Measurements from ENCODE around the gene RDH12.
A peak's percentile ranks its signal among the peaks of the same experiment; 100 is the strongest.
"Not testable (repeated sequence)": the region's sequence is repeated elsewhere in the genome, so short reads cannot be mapped to it uniquely, and the experiment has no call there.

Gene RDH12

GRCh38 chr14:67701492-67701891 lies at the start of gene RDH12:
TSS of gene RDH12 (plus strand) at chr14:67701886. CDS start at chr14:67722643, 20,757 bp downstream.
- DNase-seq (ENCODE audit: low read depth in 2 of 2): not testable (repeated sequence)

GRCh38 chr14:67652189-67652588 lies 49.5 kb upstream of the RDH12 start:
- DNase-seq (ENCODE audit: low read depth in 2 of 2): no peak

- no peak for DNase-seq (ENCODE audit: low read depth in 2 of 2)
These were observed 47.9 kb upstream of the RDH12 start for GRCh38 chr14:67653651-67654280.

DNA sequence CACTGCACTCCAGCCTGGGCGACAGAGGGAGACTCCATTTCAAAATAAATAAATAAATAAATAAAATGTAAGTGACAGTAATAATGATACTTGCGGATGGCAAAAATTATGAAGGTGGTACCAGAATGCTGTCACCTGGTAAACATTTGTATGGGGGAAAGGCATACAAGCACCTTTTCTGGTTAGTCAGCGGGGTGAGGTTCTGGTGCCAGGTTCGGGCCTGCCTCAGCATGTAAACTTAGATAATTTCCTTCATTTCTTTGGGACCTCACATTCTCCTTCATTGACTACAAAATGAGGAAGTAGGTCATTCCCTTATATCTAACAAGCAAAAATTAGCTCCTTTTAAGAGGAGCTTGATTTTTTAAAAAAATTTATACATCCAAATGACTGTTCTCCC lies 38.1 kb upstream of the RDH12 start:
- no peak for DNase-seq (ENCODE audit: low read depth in 2 of 2)

DNA sequence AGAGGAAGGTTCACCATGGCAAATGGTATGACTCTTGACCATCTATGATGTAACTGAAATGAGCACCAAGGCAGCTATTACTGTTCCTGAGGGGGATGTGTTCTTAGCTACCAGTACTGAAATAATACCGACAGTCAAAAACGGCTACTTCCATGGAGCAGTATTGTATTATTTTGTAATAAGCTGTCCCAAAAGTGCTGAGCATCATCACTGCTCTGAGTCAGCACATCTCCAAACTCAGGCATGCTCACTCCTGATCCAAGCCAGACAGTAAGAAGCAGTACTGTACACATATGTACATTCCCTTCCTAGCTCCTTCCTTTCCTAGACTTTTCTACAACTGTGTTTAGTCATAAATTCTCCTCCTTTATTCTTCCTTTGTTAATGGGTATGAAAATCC lies 35.8 kb upstream of the RDH12 start:
- DNase-seq (ENCODE audit: low read depth in 2 of 2): no peak

DNA sequence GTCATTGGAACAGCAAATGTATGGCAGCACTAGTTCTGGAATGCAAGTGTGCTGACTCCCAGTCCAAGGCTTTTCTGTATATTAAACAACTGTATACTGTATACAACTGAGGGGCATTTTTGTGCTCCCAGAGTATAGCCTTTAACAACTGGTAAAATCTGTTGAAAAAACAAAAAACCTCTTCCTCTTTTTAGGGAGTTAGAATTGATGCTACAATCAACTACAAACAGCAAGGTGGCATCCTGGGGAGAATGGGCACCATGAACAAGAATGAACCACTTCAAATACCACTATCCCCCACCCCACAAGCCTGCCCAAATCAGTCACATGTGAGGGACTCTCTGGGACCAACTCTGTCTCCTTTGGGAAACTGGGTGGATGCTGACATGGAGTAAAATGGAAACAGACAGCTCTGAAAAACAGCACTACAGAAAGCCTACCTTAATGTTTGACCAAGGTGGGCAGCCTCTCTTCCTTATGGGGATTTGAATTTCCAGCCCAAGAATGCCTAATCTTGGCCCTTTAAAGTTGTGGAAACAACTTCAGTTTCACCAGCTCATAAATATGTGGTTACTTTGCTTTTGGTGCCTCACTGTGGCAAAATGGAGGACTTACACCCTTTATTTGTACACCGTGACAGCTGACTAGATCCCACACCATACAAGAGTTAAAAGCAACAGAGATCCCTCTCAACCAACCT lies 34.8 kb upstream of the RDH12 start:
- DNase-seq (ENCODE audit: low read depth in 2 of 2): no peak

GRCh38 chr14:67668559-67668958 lies 33.1 kb upstream of the RDH12 start:
- DNase-seq (ENCODE audit: low read depth in 2 of 2): no peak

GRCh38 chr14:67673451-67673850 lies 28.2 kb upstream of the RDH12 start:
- DNase-seq (ENCODE audit: low read depth in 2 of 2): no peak

DNA sequence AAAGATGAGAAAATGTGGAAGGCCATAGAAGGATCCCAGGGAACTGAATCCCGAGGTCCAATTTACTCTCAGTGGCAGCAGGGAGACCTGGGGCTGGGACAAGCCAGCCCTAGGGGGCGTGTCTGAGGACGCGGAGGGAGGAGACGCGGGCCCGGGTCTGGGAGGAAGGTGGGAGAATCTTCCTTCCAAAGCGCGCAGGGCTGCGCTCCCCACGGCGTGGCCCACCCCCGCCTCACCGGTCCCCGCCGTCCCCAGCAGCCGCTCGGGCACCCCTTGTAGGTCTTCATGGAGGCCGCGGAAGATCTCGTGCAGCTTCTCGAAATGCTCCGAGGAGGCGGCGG lies 27.6 kb upstream of the RDH12 start:
- DNase-seq (ENCODE audit: low read depth in 2 of 2): peak in 1 of 2 donors; percentile 13

- peak in 1 of 2 donors; percentile 54 for DNase-seq (ENCODE audit: low read depth in 2 of 2)
These were observed 27.0 kb upstream of the RDH12 start, which contains the start of gene VTI1B for GRCh38 chr14:67674480-67675218. TSS of gene VTI1B (minus strand) at chr14:67674632. CDS start at chr14:67674489, 143 bp downstream.

DNA sequence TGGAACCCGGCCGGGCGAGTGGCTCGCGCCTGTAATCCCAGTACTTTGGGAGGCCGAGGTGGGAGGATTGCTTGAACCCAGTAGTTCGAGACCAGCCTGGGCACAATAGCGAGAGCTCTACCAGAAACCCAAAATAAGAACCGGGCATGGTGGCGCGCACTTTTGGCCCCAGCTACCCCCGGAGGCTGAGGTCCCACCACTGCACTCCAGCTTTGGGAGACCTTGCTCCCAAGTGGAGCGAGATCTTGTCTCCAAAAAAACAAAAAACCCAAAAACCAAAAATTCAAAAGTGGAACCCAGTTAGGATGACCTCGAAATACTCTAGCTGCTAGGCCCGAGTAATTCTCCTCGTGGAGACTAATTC lies 26.5 kb upstream of the RDH12 start:
- DNase-seq (ENCODE audit: low read depth in 2 of 2): no peak

DNA sequence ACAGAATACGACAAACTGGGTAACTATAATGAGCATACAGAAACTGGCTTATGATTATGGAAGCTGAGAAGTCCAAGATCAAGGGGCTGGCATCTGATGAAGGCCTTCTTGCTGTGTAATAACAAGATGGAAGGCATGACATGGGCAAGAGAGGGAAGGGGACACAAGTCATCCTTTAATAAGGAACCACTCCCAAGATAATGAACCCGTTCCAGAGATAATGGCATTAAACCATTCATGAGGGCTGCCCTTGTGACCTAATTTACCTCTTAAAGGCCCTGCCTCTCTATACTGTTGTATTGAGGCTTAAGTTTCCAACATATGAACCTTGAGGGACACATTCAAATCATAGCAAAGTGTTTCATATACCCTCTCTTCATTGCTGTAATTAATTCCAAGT lies 22.7 kb upstream of the RDH12 start:
- DNase-seq (ENCODE audit: low read depth in 2 of 2): no peak

DNA sequence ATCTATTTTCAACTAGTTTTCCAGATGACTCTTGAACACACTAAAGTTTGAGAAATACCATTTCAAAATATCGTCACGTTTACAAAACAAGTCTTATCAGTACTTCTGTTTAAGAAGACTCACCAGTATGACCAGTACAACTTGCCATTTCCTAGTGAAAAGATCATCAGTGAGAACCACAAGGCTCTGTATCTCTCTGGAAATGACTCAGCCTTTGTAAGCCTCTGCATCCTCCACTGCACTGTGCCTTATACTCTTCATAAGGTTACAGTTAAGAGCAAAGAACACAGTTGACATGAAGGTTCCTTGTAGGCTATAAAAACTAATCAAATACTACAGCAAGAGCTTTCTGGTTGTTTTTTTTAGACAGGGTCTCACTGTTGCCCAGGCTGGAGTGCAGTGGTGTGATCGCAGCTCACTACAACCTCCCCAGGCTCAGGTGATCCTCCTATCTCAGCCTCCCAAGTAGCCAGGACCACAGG lies 21.5 kb upstream of the RDH12 start:
- no peak for DNase-seq (ENCODE audit: low read depth in 2 of 2)

DNA sequence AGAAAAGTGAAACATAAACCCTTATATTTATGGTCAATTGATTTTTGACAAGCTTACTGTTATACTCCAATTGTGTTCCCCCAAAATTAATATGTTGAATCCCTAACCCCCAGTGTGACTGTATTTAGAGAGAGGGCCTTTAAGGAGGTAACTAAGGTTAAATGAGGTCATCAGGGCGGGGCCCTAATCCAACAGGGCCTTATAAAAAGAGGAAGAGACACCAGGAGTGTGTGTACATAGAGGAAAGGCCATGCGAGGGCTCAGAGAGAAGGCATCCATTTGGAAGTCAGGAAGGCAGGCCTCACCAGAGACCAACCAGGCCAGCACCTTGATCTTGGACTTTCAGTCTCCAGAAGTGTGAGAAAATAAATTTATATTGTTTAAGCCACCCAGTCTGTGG lies 20.7 kb upstream of the RDH12 start:
- no peak for DNase-seq (ENCODE audit: low read depth in 2 of 2)

DNA sequence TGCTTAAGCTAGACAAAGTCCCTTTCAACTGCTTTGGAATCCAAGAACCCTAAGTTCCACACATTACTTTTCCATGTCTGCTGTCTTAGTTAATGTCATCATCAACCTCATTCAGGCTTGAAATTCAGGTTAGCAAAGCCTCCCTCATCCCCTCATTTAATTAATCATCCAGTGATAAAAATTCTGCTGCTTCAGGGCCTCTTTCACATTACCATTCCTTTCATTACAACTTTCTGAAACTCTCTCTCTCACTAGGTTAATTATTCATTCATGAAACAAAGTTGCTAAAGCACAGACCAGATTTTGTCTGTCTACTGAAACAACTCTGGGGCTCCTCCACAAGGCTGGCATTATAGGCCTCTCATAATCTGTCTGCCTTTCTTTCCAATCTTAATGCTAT lies 17.8 kb upstream of the RDH12 start:
- DNase-seq (ENCODE audit: low read depth in 2 of 2): no peak

DNA sequence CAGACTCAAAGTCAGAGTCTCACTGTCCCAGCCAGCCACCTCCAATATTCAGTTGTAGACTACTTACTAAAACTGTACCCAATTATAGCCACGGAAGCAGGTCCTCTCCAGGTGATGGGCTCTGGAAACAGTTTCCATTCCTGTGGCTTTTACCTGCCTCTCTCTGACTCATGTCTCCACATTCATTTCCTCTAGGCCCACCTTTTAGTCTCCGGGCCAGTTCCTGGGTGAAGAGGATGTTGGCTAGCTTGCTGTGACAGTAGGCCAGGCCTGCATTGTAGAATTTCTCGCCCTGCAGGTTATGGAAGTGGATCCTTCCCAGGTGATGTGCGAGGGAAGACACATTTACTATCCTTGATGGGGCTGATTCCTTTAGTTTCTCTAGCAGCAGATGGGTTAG lies 11.7 kb upstream of the RDH12 start:
- no peak for DNase-seq (ENCODE audit: low read depth in 2 of 2)

- DNase-seq (ENCODE audit: low read depth in 2 of 2): peak in 1 of 2 donors; percentile 39
These were observed 6.8 kb upstream of the RDH12 start for GRCh38 chr14:67694791-67695393.

- peak; percentile 60 to 61 for DNase-seq (ENCODE audit: low read depth in 2 of 2)
These were observed 6.2 kb upstream of the RDH12 start, which contains the start of gene RDH11 for GRCh38 chr14:67695394-67695949. TSS of gene RDH11 (minus strand) at chr14:67695764. CDS start at chr14:67695703, 61 bp downstream.

DNA sequence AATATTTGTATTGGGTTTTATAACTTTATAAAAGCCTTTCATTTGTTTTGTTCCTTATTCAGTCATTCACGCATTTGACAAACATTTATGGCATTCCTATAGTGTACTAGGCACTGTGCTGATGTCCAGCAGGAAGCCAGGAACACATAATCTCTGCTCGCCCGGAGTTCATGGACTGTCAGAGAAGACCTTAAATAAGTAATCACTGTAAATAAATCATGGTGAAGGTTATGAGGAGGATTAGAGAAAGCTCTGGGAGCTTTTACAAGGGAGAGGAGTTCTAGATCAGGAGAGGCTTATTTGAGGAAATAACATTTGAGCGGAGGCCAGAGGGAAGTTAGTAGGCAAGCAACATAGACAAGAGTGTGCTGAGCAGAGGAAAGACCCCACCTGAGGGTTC lies 4.7 kb upstream of the RDH12 start:
- DNase-seq (ENCODE audit: low read depth in 2 of 2): no peak

DNA sequence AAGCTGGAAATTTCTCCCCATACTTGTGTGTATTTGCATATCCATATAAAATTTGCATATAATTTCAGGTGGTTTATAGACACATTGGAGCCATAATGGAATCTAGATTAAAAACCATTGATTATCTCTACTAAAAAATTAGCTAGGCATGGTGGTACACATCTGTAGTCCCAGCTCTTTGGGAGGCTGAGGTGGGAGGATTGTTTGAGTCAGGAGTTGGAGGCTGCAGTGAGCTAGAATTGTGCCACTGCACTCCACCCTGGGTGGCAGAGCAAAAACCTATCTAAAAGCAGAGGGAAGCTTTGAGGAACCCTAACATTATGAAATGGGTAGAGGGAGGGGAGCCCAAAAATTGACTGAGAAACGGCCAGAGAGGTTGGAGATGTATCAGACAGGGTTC lies 3.5 kb upstream of the RDH12 start:
- no peak for DNase-seq (ENCODE audit: low read depth in 2 of 2)

- DNase-seq (ENCODE audit: low read depth in 2 of 2): no peak
These were observed 2.3 kb downstream of the RDH12 start for GRCh38 chr14:67703997-67704396.

DNA sequence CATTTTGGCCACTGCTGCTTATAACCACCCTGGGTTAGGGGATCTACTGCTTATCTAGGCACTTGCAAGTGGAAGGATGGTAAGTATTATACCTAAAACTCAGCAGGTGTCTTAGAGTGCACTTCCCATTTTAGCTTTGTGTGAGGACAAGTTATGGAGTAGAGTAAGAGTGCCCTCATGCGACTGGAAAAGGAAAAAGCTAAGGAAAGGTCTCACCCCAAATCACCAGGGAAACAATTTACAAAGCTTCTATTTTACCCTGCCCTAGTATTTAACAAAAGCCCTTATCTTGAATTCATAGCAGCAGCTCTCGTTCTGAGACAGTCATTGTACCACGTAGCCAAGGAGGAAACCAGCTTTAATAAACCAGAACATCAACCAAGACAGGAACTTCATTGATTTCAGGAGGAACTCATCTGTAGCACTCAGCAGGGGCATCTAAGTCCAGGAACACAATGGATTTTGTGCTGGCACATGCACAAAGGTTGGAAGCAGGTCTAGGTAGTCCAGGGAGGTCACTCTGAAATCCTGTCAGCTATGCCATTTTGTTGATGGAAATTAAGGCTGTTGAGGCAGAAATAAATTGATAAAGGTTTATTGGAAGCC lies 2.9 kb downstream of the RDH12 start:
- no peak for DNase-seq (ENCODE audit: low read depth in 2 of 2)
